Measurements from ENCODE around the gene FPR3.

Gene FPR3

GRCh38 chr19:51754770-51755169 lies 40.2 kb upstream of the FPR3 start:
- TF ChIP-seq CTCF (IDR thresholded peaks at IDR 0.05; ENCODE audit: low read depth, low read length, missing control alignments), result no peak
- no peak overlapping the region for H3K4me3 ChIP-seq (replicated peaks; ENCODE audit: low read depth, low read length)
- DNase-seq (ENCODE audit: extremely low read depth, low read depth), result no peak

- TF ChIP-seq CTCF (IDR thresholded peaks at IDR 0.05; ENCODE audit: low read depth, low read length, missing control alignments), result no peak
- no peak overlapping the region for H3K4me3 ChIP-seq (replicated peaks; ENCODE audit: low read depth, low read length)
- DNase-seq (ENCODE audit: extremely low read depth, low read depth), result no peak
Observed at GRCh38 chr19:51755571-51755970, 39.4 kb upstream of the FPR3 start.

- TF ChIP-seq CTCF (IDR thresholded peaks at IDR 0.05; ENCODE audit: low read depth, low read length, missing control alignments), result no peak
- no peak for DNase-seq (ENCODE audit: extremely low read depth, low read depth)
- no peak within 1 kb of the TSS for H3K4me3 ChIP-seq (replicated peaks; ENCODE audit: low read depth, low read length)
Observed at GRCh38 chr19:51760697-51761356, 34.1 kb upstream of the FPR3 start, which contains the start of gene FPR2. Gene FPR2 (plus strand): TSS chr19:51761180. CDS start chr19:51768659, 7,479 bp downstream.

GRCh38 chr19:51761696-51762095 lies 33.3 kb upstream of the FPR3 start:
- DNase-seq (ENCODE audit: extremely low read depth, low read depth), result no peak
- H3K4me3 ChIP-seq (replicated peaks; ENCODE audit: low read depth, low read length), result no peak overlapping the region
- no peak for TF ChIP-seq CTCF (IDR thresholded peaks at IDR 0.05; ENCODE audit: low read depth, low read length, missing control alignments)

GRCh38 chr19:51765086-51765485 lies 29.9 kb upstream of the FPR3 start:
- DNase-seq (ENCODE audit: extremely low read depth, low read depth), result no peak
- H3K4me3 ChIP-seq (replicated peaks; ENCODE audit: low read depth, low read length), result no peak overlapping the region
- no peak for TF ChIP-seq CTCF (IDR thresholded peaks at IDR 0.05; ENCODE audit: low read depth, low read length, missing control alignments)

GRCh38 chr19:51766461-51766860 lies 28.5 kb upstream of the FPR3 start:
- no peak for DNase-seq (ENCODE audit: extremely low read depth, low read depth)
- no peak for TF ChIP-seq CTCF (IDR thresholded peaks at IDR 0.05; ENCODE audit: low read depth, low read length, missing control alignments)
- H3K4me3 ChIP-seq (replicated peaks; ENCODE audit: low read depth, low read length), result no peak overlapping the region

Data from HFF-Myc (cell line).